HG03039 (cell line): ENCODE results near the gene PPP1R12B.
"Not testable (repeated sequence)": the region's sequence is repeated elsewhere in the genome, so short reads cannot be mapped to it uniquely, and the experiment has no call there.

Experiments
- ATAC-seq: cut with Tn5 transposase; IDR thresholded peaks from one replicate; pipeline ENCODE4 v1.9.1; 2021; ENCODE audit warnings: mild to moderate bottlenecking, moderate library complexity; ENCODE audit not compliant: unreplicated experiment

The PPP1R12B gene

DNA sequence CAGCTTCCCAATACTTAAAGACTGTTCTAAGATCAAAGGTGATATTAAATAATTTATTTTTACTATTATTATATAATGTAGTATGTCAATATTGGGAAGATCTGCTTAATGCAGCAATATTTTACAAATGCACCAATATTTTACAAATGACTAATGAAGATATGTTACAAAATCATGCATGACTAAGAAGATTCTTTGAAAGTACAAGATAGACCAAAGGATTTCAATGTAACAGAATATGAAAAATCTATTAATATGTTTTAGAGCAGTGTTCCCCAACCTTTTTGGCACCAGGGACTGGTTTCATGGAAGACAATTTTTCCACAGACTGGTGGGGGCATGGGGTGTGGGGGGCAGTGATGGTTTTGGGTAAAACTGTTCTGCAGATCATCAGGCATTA lies 132.1 kb downstream of the PPP1R12B start:
- ATAC-seq: not testable (repeated sequence)

- ATAC-seq: not testable (repeated sequence)
Measured at GRCh38 chr1:202483362-202483761, 134.9 kb downstream of the PPP1R12B start.

DNA sequence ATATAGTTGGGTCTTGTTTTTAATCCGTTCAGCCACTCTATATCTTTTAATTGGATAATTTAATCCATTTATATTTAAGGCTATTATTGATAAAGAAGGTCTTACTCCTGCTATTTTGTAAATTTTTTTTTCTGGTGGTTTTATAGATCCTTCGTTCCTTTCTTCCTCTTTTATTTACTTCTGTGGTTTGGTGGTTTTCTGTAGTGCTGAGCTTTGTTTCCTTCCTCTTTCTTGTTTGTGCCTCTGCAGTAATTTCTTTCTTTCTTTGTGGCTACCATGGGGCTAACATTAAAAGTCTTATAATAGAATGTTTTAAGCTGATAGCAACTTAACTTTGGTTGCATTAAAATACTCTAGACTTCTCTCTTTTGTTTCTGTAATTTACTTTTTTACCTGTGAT lies 135.5 kb downstream of the PPP1R12B start:
- not testable (repeated sequence) for ATAC-seq

- ATAC-seq: not testable (repeated sequence)
Measured at GRCh38 chr1:202484820-202485219, 136.3 kb downstream of the PPP1R12B start.

DNA sequence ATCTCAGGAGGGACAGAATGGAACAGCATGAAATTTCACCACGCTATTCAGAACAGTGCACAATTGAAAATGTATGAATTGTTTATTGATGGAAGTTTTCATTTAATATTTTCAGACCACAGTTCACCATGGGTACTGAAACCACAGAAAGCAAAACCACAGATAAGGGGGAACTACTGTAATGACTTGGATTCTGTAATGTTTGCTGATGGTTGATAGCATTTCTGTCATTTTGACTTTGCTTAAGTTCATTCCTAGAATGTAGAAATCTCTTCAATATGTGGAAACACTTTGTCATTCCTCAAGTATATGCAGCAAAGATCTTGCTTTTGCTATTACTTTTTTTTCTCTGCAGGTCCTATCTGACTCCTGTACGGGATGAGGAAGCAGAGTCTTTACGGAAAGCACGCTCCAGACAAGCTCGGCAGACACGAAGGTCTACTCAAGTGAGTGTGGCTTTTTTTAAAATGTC lies 139.7 kb downstream of the PPP1R12B start:
- peak; percentile 51 for ATAC-seq

GRCh38 chr1:202489101-202489500 lies 140.6 kb downstream of the PPP1R12B start:
- ATAC-seq: not testable (repeated sequence)

DNA sequence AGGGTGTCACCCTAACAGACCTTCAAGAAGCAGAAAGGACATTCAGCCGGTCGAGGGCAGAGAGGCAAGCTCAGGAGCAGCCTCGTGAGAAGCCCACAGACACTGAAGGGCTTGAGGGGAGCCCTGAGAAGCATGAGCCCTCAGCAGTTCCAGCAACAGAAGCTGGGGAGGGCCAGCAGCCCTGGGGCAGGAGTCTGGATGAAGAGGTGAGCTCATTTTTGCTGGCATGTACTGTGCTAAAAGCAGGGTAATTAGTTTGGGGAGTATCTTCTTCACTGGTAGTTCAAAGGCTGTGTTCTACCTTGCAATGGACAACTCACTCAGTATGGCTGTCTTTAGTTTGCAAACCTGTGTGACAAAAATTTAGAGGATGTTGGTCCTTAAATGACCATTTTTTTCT lies 144.6 kb downstream of the PPP1R12B start:
- not testable (repeated sequence) for ATAC-seq

- no peak for ATAC-seq
Measured at GRCh38 chr1:202498542-202498941, 150.0 kb downstream of the PPP1R12B start.

GRCh38 chr1:202499997-202500396 lies 151.5 kb downstream of the PPP1R12B start:
- ATAC-seq: not testable (repeated sequence)

DNA sequence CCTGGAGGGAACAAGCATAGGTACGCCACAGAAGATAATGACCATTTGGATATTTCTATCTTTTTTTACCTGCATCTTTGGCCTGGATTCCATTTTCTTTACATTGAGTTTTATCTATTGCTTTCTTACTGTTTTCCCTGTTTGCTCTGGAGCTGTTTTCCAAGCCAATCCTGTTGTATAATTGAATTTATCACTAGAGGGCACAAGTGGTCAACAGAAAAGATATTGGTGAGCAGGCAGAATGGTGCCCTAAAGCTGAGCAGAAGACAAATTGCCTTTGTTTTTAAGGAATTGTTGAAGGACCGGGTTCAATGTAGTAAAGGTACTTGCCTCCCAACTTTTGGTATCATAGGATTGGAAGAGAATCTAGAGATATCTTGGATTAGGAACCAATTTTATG lies 152.8 kb downstream of the PPP1R12B start:
- no peak for ATAC-seq

- ATAC-seq: no peak
Measured at GRCh38 chr1:202505356-202505755, 156.9 kb downstream of the PPP1R12B start.

DNA sequence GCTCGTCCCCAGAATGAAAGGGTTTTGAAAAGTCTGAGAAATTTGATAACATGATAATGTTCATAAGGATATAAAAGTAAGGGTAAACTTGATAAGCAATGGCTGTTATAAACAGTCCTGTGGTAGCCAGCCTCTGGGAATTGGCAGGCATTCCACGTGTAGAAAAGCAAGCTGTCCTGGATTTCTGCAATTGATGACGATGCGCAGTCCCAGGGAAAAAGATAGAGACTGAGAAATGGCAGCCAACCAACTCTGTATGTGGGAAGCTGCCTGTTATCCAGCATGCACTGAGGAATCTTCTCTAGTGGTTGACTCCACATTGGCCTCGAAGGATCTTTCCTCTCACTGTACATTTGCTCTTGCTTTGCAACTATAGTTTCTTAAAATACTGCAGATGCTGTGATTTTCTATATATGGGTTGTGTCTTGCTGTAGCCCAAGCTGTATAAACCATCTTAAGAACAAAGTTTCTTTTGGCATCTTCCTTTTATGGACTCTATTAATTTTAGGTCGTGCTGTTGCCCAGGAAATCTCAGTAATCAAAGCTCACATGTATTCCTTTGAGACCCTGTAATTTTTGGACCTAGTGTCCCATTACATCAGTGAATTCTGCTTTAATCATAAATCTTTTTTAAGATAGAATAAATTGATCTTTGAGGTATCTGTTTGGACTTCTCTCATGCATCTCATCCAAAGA lies 157.5 kb downstream of the PPP1R12B start:
- ATAC-seq: not testable (repeated sequence)

DNA sequence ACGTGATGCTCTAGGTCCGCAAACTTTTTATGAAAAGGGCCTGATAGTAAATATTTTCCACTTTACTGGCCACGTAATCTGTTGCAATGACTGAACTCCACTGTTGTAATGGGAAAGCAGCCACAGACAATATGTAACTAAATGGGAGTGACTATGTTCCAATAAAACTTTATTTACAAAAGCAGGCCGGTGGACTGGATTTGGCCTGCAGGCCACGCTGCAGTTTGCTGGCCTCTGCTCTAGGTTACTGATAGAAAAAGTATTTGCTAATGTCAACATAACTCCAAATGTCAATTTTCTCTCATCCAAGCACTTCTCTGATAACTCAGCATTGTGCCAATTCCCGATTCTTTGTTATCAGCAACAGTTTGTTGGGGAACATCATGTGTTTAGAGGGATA lies 160.4 kb downstream of the PPP1R12B start:
- not testable (repeated sequence) for ATAC-seq

- ATAC-seq: not testable (repeated sequence)
Measured at GRCh38 chr1:202513875-202514274, 165.4 kb downstream of the PPP1R12B start.

- ATAC-seq: no peak
Measured at GRCh38 chr1:202516434-202516877, 168.0 kb downstream of the PPP1R12B start.

GRCh38 chr1:202517146-202517545 lies 168.6 kb downstream of the PPP1R12B start:
- not testable (repeated sequence) for ATAC-seq

GRCh38 chr1:202518180-202518579 lies 169.7 kb downstream of the PPP1R12B start:
- ATAC-seq: not testable (repeated sequence)

- not testable (repeated sequence) for ATAC-seq
Measured at GRCh38 chr1:202518905-202519304, 170.4 kb downstream of the PPP1R12B start.

DNA sequence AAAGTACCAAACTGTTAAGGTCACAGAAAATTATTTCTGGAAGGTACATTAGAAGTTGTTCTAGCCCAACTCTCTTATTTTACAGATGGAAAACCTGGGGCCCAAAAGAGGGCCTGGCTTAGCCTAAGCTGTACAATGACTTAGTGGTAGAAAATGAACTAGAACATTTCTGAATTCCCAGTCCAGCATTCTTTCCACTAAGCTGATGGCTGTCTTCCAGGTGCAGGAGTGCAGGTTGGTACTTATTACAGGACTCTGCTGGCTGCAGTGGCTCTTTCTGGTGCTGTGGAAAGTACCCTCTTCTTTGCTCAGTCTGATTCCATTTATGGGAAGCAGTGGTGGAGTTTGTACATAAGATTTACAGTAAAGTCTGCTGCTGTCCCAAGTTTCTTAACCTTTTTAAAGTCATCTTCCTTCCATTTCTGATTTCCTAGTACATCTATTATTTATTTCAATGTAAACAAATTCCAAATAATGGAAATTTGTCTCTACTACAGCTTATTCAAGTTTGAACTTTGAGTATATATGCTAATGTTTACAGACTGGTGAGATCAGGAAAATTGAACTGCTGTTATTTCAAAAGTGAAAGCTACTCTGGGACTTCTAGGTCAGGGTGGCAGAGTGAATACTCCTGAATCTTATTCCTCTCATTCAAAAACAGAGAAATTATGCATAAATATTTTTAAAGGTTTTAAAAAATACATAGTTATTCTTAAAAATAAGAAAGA lies 171.8 kb downstream of the PPP1R12B start:
- ATAC-seq: not testable (repeated sequence)

DNA sequence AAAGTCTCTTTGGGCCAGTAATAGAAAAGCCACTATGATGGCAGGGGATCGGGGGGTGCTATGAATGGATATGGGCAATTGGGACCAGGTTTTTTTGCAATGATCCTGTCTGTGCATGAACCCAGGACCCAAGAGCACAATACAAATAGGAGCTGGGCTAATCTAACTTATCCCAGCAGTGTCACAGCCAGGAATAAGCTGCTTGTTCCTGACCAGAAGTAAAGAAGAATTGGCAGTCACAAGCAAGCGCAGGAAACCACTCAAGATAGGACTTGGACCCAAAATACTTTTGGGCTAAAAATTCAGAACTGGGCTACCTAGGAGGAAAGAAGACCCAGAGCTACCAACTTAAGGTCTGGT lies 172.3 kb downstream of the PPP1R12B start:
- ATAC-seq: not testable (repeated sequence)

DNA sequence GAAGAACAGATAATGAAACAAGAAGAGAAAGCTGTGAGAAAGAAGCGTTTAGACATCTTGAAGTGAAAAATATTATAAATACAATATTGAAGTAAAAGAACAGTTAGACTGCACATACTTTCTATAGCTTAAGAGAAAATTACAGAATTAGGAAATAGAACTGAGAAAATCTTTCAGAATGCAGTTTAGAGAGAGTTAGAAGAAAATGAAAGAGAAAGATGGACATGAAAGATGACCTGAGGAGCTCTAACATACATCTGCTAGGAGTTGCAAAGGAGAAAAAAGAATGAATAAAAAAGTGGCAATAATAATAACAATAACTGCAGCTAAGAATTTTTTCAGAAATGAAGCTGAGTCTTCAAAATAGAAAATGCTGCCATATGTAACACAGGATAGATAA lies 173.0 kb downstream of the PPP1R12B start:
- ATAC-seq: not testable (repeated sequence)

DNA sequence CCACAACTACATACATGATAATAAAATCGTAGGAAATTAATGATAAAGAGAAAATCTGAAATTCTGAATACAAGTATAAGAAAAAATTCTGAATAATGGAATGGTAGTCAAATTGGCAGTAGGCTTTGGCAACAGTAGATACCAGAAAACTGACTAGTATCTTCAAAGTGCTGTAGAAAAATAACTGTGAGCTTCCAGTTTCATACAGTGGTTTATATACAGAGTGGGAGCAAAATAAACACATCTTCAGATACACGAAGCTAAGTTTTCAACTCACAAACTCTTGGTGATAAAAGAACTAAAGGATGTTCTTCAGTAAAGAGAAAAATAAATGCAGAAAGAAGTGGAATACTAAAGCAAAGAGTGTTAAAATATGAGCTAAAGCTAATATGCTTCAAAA lies 173.4 kb downstream of the PPP1R12B start:
- ATAC-seq: no peak
